ENCODE measurements around the gene SUMO3. TPM values are rescaled to one million over a fixed set of nuclear protein-coding genes. Genes with fewer than 3 reads are reported as not detected.

The SUMO3 gene
- total and polyA plus RNA-seq, 2 of the 8 experiments (the other 6 are each of a cell fraction or from before 2014, with no cell fraction given) = 96.8 to 101 TPM

- H2BK5ac ChIP-seq (ENCODE audit: low read depth, low read length) = no peak overlapping the region
- H3K56ac ChIP-seq (replicated peaks; ENCODE audit: insufficient read length, low read depth, low read length) = no peak overlapping the region
- peaks cover 0 to 12% of the 10 kb centered on the region in 2 experiments; a peak in 1 of 4 replicates for H3K79me2 ChIP-seq (ENCODE audit: control insufficient read depth in 1 of 2, insufficient read depth in 2 of 2, low read length in 2 of 2)
- no peak overlapping the region for H3K4ac ChIP-seq (replicated peaks; ENCODE audit: insufficient read length, low read depth, low read length)
- no peak overlapping the region for H3K14ac ChIP-seq (ENCODE audit: insufficient read length)
- peaks cover 18 to 55% (median 44%) of the 10 kb centered on the region in 4 experiments; a peak in 7 of 8 replicates for H3K36me3 ChIP-seq (ENCODE audit: control insufficient read depth in 2 of 4, insufficient read depth in 4 of 4, low read length in 3 of 4)
- H3K9me3 ChIP-seq (ENCODE audit: insufficient read depth in 2 of 2, low read depth in 1 of 2, low read length in 1 of 2) = no peaks in the 10 kb centered on the region; a peak in 1 of 4 replicates
- H2AK5ac ChIP-seq (ENCODE audit: low read depth, low read length) = no peak overlapping the region
- no peaks in the 10 kb centered on the region for H3K23me2 ChIP-seq (ENCODE audit: low read depth, low read length)
- H4K20me1 ChIP-seq (replicated peaks in 1 of 2; ENCODE audit: control insufficient read depth in 1 of 2, insufficient read depth in 2 of 2, low read length in 2 of 2) = peaks cover 4 to 21% of the 10 kb centered on the region in 2 experiments
- no peaks in the 10 kb centered on the region for H3K4me1 ChIP-seq (replicated peaks in 1 of 4; ENCODE audit: control insufficient read depth in 3 of 4, insufficient read depth in 4 of 4, low read length in 3 of 4)
- no peak overlapping the region for H4K5ac ChIP-seq (ENCODE audit: insufficient read length, low read depth, low read length)
- H4K8ac ChIP-seq (ENCODE audit: extremely low read depth, insufficient read depth, low read length) = peak overlapping the region; percentile 14; the same call in 1 of the 2 replicates
- 89% methylated on average over 34 of the region's 34 CpGs; no CpG with 5 or more reads in 1 of the 2 experiments for WGBS, 2 experiments (ENCODE audit: extremely low coverage in 1 of 2, insufficient coverage in 1 of 2, insufficient read length in 1 of 2, insufficient replicate concordance in 2 of 2, low coverage in 1 of 2, low lambda C conversion rate in 2 of 2, missing lambda C conversion rate in 1 of 2)
- no peak overlapping the region for H3K18ac ChIP-seq (ENCODE audit: extremely low read depth, low read length)
- H3K27ac ChIP-seq (ENCODE audit: low read depth, low read length) = no peak overlapping the region
- no peak overlapping the region for H3K9ac ChIP-seq (replicated peaks in 1 of 4; ENCODE audit: extremely low read depth in 1 of 4, low read depth in 3 of 4, low read length in 3 of 4)
- H3K23ac ChIP-seq (ENCODE audit: insufficient read length) = no peak overlapping the region
- H4K91ac ChIP-seq (replicated peaks; ENCODE audit: insufficient read length, low read length) = no peak overlapping the region
- H2BK12ac ChIP-seq (ENCODE audit: low read depth, low read length) = no peak overlapping the region
- DNase-seq (ENCODE audit: low read depth in 1 of 2, low spot score in 2 of 2) (no peak), FAIRE-seq (no peak)
- POLR2A ChIA-PET (ENCODE audit: partially characterized antibody) = interaction anchor here (1.5 kb wide), 1 partner anchor 19 kb away, joined by 6 read pairs; no protein-coding TSS in a partner anchor
- no peak overlapping the region for H2BK20ac ChIP-seq (ENCODE audit: low read length)
- no peak overlapping the region for H3K4me3 ChIP-seq (ENCODE audit: extremely low read depth in 1 of 4, insufficient read depth in 2 of 4, low read depth in 3 of 4, low read length in 4 of 4)
- no peak overlapping the region for H2BK15ac ChIP-seq (ENCODE audit: low read length)
- CTCF ChIA-PET (ENCODE audit: partially characterized antibody) = interaction anchor here (0.8 to 1.7 kb wide), 2 partner anchors 73 to 81 kb away, joined by 3 to 4 read pairs; no protein-coding TSS in a partner anchor
- H3K4me2 ChIP-seq (ENCODE audit: insufficient read depth in 1 of 2, low read depth in 2 of 2, low read length in 2 of 2) = no peak overlapping the region
- H2AFZ ChIP-seq (ENCODE audit: low read length) = no peak overlapping the region
- H3K79me1 ChIP-seq (ENCODE audit: low read depth, low read length) = peaks cover 6% of the 10 kb centered on the region; the same call in 1 of the 2 replicates
- no peak overlapping the region for H2BK120ac ChIP-seq (replicated peaks; ENCODE audit: low read depth, low read length)
- H3K27me3 ChIP-seq (replicated peaks in 1 of 4; ENCODE audit: control insufficient read depth in 3 of 4, extremely low read depth in 1 of 4, insufficient read depth in 3 of 4, low read length in 3 of 4) = no peaks in the 10 kb centered on the region
- TF ChIP-seq CHD1 (IDR thresholded peaks at IDR 0.05; ENCODE audit: low read depth, low read length) = no peak
- no peak for TF ChIP-seq CBX8 (IDR thresholded peaks at IDR 0.05; ENCODE audit: borderline replicate concordance, low read depth, low read length)
- no peak for TF ChIP-seq CTBP2 (IDR thresholded peaks at IDR 0.05; ENCODE audit: borderline replicate concordance, insufficient read depth, insufficient read length, low read length)
- no peak for TF ChIP-seq CEBPB (IDR thresholded peaks at IDR 0.05; ENCODE audit: low read depth, low read length)
- TF ChIP-seq POLR2A (IDR thresholded peaks at IDR 0.05; ENCODE audit: control extremely low read depth in 1 of 2, low read depth in 2 of 2, low read length in 2 of 2) = no peak
- TF ChIP-seq E2F6 (IDR thresholded peaks at IDR 0.05) = no peak
- TF ChIP-seq MAFK (IDR thresholded peaks at IDR 0.05; ENCODE audit: low read depth, low read length) = no peak
- no peak for TF ChIP-seq HDAC6 (IDR thresholded peaks at IDR 0.05; ENCODE audit: low read depth, low read length)
- TF ChIP-seq SRF (IDR thresholded peaks at IDR 0.05; ENCODE audit: low read depth, low read length) = no peak
- TF ChIP-seq GABPA (IDR thresholded peaks at IDR 0.05; ENCODE audit: borderline replicate concordance, insufficient read depth, low read length) = no peak
- no peak for TF ChIP-seq POU5F1 (IDR thresholded peaks at IDR 0.05; ENCODE audit: low read depth, low read length)
- TF ChIP-seq KDM5A (IDR thresholded peaks at IDR 0.05; ENCODE audit: low read length) = no peak
These were observed 35.9 kb upstream of the SUMO3 start for GRCh38 chr21:44853601-44854390.
